Measurements from ENCODE around the gene LZTS2.

The LZTS2 gene

GRCh38 chr10:100998991-100999741 is 442 bp upstream of the LZTS2 start:
- peak; percentile 76 for DNase-seq (ENCODE audit: low read depth)

- DNase-seq (ENCODE audit: low read depth) = peak; percentile 59
Observed at GRCh38 chr10:101000127-101000914, 713 bp downstream of the LZTS2 start.

- DNase-seq (ENCODE audit: low read depth) = peak; percentile 91
Observed at GRCh38 chr10:101000915-101001658, 1.5 kb downstream of the LZTS2 start.

- no peak for DNase-seq (ENCODE audit: low read depth)
Observed at GRCh38 chr10:101001659-101002035, 2.0 kb downstream of the LZTS2 start.

GRCh38 chr10:101002456-101002855 is 2.8 kb downstream of the LZTS2 start:
- no peak for DNase-seq (ENCODE audit: low read depth)

GRCh38 chr10:101003639-101004206 is 4.1 kb downstream of the LZTS2 start:
- DNase-seq (ENCODE audit: low read depth) = no peak

- no peak for DNase-seq (ENCODE audit: low read depth)
Observed at GRCh38 chr10:101005361-101005760, 5.8 kb downstream of the LZTS2 start.

- no peak for DNase-seq (ENCODE audit: low read depth)
Observed at GRCh38 chr10:101005869-101006567, 6.4 kb downstream of the LZTS2 start.

GRCh38 chr10:101006593-101007098 is 7.0 kb downstream of the LZTS2 start:
- no peak for DNase-seq (ENCODE audit: low read depth)

- no peak for DNase-seq (ENCODE audit: low read depth)
Observed at GRCh38 chr10:101007099-101007711, 7.6 kb downstream of the LZTS2 start.

GRCh38 chr10:101007915-101008822 is 8.6 kb downstream of the LZTS2 start:
- no peak for DNase-seq (ENCODE audit: low read depth)

- DNase-seq (ENCODE audit: low read depth) = no peak
Observed at GRCh38 chr10:101008823-101009423, 9.3 kb downstream of the LZTS2 start.

GRCh38 chr10:101010329-101010728 is 10.7 kb downstream of the LZTS2 start:
- no peak for DNase-seq (ENCODE audit: low read depth)

GRCh38 chr10:101011517-101012423 is 12.2 kb downstream of the LZTS2 start:
- peak; percentile 55 for DNase-seq (ENCODE audit: low read depth)

- DNase-seq (ENCODE audit: low read depth) = peak; percentile 96
Observed at GRCh38 chr10:101012525-101013364, 13.1 kb downstream of the LZTS2 start.

GRCh38 chr10:101013365-101013825 is 13.8 kb downstream of the LZTS2 start:
- no peak for DNase-seq (ENCODE audit: low read depth)

- peak; percentile 81 for DNase-seq (ENCODE audit: low read depth)
Observed at GRCh38 chr10:101014230-101014884, 14.7 kb downstream of the LZTS2 start.

All from ELR (cell line).